NCI-H526 (cell line): ENCODE results near the gene SIGLEC1.

Source experiments
- DNase-seq, 2 experiments: peaks; one replicate each; lab custom pipeline; 2025; lab: John Stamatoyannopoulos, UW

Gene SIGLEC1

DNA sequence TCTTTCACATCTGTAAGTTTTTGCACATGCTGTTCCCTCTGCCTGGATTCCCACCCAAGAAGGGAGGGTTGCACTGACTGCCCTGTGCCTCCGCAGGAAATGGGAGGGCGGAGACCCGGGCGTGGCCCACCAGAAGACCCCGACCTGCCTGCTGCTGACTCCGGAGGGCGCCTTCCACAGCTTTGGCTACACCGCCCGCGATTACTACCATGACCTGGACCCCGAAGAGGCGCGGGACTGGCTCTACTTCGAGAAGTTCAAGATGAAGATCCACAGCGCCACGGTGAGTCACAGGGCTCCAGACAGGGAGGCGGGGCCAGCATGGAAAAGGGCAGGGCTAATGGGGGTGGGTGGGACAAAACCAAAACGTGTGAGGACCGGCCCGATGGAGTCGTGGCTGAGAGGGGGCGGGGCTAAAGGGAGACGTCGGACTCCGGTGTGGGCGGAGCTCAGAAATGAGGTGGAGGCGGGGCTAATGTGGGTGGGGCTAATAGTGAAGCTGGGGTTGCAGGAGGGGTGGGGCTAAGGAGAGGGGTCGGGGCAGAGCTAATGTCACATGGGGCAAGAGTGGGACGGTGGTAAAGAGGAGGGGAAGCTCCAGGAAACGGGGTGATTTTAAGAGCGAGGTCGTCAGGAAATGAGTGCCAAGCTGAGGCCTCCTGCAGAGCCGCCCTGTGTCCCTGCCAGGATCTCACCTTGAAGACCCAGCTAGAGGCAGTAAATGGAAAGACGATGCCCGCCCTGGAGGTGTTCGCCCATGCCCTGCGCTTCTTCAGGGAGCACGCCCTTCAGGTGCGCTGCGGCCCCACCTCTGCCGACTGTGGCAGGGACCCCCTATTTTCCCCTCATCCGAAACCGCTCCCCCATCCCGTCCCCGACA, 32.6 kb upstream of the SIGLEC1 start:
- DNase-seq: peak; percentile 85 to 98

DNA sequence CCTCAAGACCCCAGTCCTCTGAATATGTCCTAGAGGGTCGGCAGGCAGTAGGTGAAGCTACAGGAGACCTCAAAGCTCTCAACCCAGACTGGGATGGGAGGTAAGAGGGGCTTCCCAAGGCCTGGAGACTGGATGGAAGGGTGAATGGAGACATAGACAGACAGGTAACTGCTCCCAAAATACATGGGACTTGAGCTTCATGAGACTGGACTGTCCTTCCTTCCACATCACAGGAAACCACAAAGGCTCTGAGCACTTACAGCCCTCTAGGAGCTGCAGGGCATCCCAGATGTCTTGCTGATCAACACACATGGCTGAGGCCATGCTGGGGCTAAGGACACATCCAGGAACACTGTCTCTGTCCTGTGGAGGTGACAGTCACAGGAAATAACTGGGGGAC, 31.6 kb upstream of the SIGLEC1 start:
- no peak for DNase-seq

DNA sequence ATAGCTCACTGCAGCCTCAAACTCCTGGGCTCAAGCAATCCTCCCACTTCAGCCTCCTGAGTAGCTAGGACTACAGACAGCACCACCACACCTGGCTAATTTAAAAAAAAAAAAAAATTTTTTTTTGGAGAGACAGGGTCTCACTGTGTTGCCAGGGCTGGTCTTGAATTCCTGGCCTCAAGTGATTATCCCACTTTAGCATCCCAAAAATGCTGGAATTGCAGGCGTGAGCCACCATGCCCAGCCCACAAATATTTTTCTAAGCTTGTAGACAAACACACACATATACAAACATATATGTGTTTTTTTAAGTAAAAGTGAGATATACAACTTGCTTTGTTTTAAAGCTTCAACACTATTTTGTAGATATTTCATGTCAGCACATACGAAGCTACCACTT, 30.9 kb upstream of the SIGLEC1 start:
- DNase-seq: no peak

- DNase-seq: no peak
Observed at GRCh38 chr20:3741836-3742458, 29.5 kb upstream of the SIGLEC1 start.

GRCh38 chr20:3740615-3741301, 28.4 kb upstream of the SIGLEC1 start:
- DNase-seq: no peak

DNA sequence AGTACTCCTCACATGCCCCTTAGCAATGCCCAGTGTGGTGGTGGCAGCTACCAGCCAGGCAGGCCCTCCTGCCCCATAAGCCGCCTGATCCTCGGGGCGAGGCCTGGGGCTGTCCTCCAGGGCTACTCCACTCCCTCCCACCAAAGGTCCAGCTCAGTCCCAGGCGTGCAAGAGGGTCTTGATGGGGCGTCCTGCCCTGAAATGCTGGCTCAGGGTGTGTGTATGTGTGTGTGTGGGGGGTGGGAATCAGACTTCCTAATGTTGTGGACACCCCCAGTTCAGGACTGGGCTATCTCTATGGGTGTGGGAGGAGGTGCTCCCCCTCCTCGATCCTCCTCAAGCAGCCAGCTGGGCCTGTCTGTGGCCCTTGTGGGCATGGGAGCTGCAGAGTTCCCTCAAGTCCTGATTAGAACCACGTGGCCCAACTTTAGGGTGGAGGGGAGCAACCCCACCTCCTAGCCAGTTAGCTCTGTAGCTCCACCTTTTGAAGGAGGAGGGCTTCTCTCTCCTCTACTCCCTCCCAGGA, 27.6 kb upstream of the SIGLEC1 start:
- DNase-seq: no peak

GRCh38 chr20:3739054-3739925, 26.9 kb upstream of the SIGLEC1 start:
- DNase-seq: no peak

GRCh38 chr20:3738111-3739053, 26.0 kb upstream of the SIGLEC1 start:
- no peak for DNase-seq

DNA sequence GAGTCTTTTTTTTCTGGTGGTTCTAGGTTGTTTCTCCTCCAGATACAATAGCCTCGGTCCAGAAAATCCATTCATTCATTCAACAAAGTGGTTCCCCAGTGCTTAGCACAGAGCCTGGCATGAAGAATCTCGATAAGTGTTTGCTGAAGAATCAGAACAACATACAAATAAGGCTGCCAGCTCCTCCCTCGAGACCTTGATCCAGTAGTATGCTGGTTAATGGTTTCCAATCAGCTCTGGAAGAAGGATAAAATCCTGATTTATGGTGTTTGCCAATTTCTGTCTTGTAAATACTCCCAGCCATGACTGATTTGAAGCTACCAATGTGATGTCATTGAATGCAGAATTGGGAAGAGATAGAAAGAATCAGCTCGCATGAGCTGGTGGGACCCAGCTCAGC, 23.4 kb upstream of the SIGLEC1 start:
- no peak for DNase-seq

- DNase-seq: no peak
Observed at GRCh38 chr20:3734111-3734843, 21.9 kb upstream of the SIGLEC1 start.

- DNase-seq: no peak
Observed at GRCh38 chr20:3733119-3733995, 21.0 kb upstream of the SIGLEC1 start.

- no peak for DNase-seq
Observed at GRCh38 chr20:3732327-3733118, 20.1 kb upstream of the SIGLEC1 start, which contains the start of gene HSPA12B. HSPA12B (plus strand) TSS chr20:3732685; CDS start chr20:3738675, 5,990 bp downstream.

DNA sequence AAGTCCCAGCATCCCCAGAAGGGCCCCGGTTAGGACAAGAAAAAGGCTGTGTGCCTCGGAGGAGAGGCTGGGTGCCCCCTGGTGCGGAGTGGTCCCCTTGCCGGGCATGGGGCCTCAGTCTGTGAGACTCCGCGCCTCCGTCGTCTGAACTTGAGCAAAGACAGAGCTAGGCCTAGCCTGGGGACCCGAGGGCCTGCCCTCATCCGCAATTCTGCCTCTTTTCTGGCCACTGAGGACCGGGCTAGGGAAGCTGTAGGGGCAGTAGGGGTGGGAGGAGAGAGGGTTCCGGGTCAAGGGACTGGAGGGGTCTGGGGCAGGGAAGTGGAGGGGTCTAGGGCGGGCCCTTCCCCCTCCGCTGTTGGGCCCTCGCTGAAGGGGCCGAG, 19.5 kb upstream of the SIGLEC1 start:
- DNase-seq: no peak

DNA sequence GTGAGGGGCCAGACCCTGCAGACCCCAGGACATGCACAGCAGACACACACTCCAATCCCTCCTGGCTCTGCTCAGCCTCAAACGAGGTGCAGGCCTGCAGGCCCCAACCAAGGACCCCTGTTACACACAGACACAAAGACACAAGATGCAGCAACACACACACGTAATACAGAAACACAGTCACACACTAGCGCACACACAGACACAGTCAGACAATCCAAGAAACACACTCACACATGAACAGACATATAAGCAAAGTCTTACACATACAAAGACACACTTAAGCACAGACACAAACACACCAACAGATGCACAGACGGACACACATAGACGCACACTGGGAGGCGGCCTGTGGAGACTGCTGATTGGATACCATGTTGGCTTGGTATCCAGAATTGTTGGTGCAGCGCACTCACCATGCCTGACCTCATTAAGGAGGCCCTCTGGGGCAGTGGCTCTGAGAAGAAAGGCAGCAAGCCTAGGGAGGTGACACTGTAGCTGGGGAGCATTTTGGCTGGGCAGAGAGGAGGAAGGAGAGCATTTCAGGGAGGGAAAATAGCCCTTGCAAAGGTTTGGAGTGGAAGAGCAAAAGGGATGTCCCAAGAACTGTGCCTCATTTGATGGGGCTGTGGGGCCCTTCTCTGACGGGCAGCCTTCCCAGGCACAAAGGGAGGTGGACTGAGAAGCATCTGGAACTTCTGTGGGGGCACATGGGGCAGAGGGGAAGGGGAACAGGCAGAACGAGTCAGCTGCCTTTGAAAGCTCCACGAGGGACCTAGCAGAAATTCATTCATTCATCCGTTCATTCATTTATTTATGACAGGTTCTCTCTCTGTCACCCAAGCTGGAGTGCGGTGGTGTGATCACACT, 18.6 kb upstream of the SIGLEC1 start:
- no peak for DNase-seq

- no peak for DNase-seq
Observed at GRCh38 chr20:3729811-3730540, 17.6 kb upstream of the SIGLEC1 start.

DNA sequence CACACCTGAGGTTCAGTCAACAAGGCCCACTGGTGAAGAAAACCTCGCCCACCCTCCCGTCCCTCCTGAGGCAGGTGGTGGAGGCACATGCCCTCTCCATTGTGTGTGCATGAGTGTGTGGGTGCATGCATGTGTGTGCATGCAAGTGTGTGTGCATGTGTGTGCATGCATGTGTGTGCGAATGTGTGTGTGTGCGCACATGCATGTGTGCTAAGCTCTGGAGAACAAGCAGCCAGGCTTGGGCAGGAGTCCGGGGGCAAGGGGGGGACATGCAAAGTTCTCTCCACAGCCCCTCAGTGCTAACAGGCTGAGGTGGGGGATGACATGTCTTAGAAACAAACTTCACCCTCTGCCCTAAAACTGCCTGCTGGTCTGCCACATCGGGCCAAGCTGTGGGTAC, 17.0 kb upstream of the SIGLEC1 start:
- no peak for DNase-seq
